ENCODE data around the gene PCOLCE2. TPM values are rescaled to one million over a fixed set of nuclear protein-coding genes. Genes with fewer than 3 reads are reported as not detected.

Gene PCOLCE2
- total RNA-seq (6.7 and 26.3 TPM in 2 replicates), polyA plus RNA-seq (4.8 and 16.1 TPM in 2 replicates), polyA minus RNA-seq (ENCODE audit: low replicate concordance) (12.6 TPM in 1 of 2 replicates, not detected in the other)
- 4.1 and 13.3 TPM in 2 replicates for polyA plus RNA-seq (2012)

GRCh38 chr3:142888481-142889211 lies at the start of gene PCOLCE2:
Gene PCOLCE2 (minus strand): TSS chr3:142889083. CDS start chr3:142888896, 187 bp downstream.
- TF ChIP-seq CTCF (conservative IDR thresholded peaks at IDR 0.05 in 1 of 2, IDR thresholded peaks at IDR 0.05 in 1 of 2; ENCODE audit: low read depth in 1 of 2, low read length in 2 of 2) (no peak), EZH2 (IDR thresholded peaks at IDR 0.05; ENCODE audit: low read length, missing control alignments) (no peak)
- no peaks in the 10 kb centered on the region for H3K9me3 ChIP-seq (ENCODE audit: control insufficient read depth, insufficient read depth, low read depth, low read length)
- H3K4me1 ChIP-seq (ENCODE audit: control insufficient read depth, extremely low read depth, insufficient read depth, low read length), result no peaks in the 10 kb centered on the region
- DNase-seq (ENCODE audit: low read depth in 2 of 2), result peak in 1 of 2 donors; percentile 48
- peak within 1 kb of the TSS; percentile 48 for H2AFZ ChIP-seq (ENCODE audit: low read length)
- peak within 1 kb of the TSS; percentile 24 for H3K9ac ChIP-seq (ENCODE audit: insufficient read depth, low read length)
- H3K36me3 ChIP-seq (ENCODE audit: control insufficient read depth, insufficient read depth, low read length), result no peaks in the 10 kb centered on the region
- H4K20me1 ChIP-seq (ENCODE audit: control insufficient read depth, extremely low read depth, insufficient read depth, low read length), result no peaks in the 10 kb centered on the region
- H3K79me2 ChIP-seq (ENCODE audit: control insufficient read depth, insufficient read depth, low read length), result no peaks in the 10 kb centered on the region
- H3K27ac ChIP-seq (ENCODE audit: insufficient read depth, low read length), result no peak within 1 kb of the TSS
- H3K4me3 ChIP-seq (replicated peaks in 1 of 4; ENCODE audit: control extremely low read depth in 1 of 4, insufficient read depth in 1 of 4, low read depth in 3 of 4, low read length in 4 of 4), result peak within 1 kb of the TSS; percentile 47 to 60 (median 53)
- H3K4me2 ChIP-seq (ENCODE audit: extremely low read depth, insufficient read depth, low read length), result peak within 1 kb of the TSS; percentile 78
- H3K27me3 ChIP-seq (ENCODE audit: control insufficient read depth, insufficient read depth, low read length), result no peaks in the 10 kb centered on the region

GRCh38 chr3:142935963-142936362 lies 47.1 kb upstream of the PCOLCE2 start:
- Histone ChIP-seq H2AFZ (ENCODE audit: low read length) (no peak overlapping the region), H3K9ac (ENCODE audit: insufficient read depth, low read length) (no peak overlapping the region), H3K9me3 (ENCODE audit: control insufficient read depth, insufficient read depth, low read depth, low read length) (no peaks in the 10 kb centered on the region), H4K20me1 (ENCODE audit: control insufficient read depth, extremely low read depth, insufficient read depth, low read length) (no peaks in the 10 kb centered on the region), H3K79me2 (ENCODE audit: control insufficient read depth, insufficient read depth, low read length) (no peaks in the 10 kb centered on the region), H3K36me3 (ENCODE audit: control insufficient read depth, insufficient read depth, low read length) (no peaks in the 10 kb centered on the region), H3K4me2 (ENCODE audit: extremely low read depth, insufficient read depth, low read length) (no peak overlapping the region), H3K4me3 (replicated peaks in 1 of 4; ENCODE audit: control extremely low read depth in 1 of 4, insufficient read depth in 1 of 4, low read depth in 3 of 4, low read length in 4 of 4) (no peak overlapping the region), H3K27me3 (ENCODE audit: control insufficient read depth, insufficient read depth, low read length) (peaks cover 3% of the 10 kb centered on the region), H3K4me1 (ENCODE audit: control insufficient read depth, extremely low read depth, insufficient read depth, low read length) (no peaks in the 10 kb centered on the region), H3K27ac (ENCODE audit: insufficient read depth, low read length) (no peak overlapping the region)
- no peak for TF ChIP-seq CTCF (conservative IDR thresholded peaks at IDR 0.05 in 1 of 2, IDR thresholded peaks at IDR 0.05 in 1 of 2; ENCODE audit: low read depth in 1 of 2, low read length in 2 of 2)
- TF ChIP-seq EZH2 (IDR thresholded peaks at IDR 0.05; ENCODE audit: low read length, missing control alignments), result no peak
- no peak for DNase-seq (ENCODE audit: low read depth in 2 of 2)

- Histone ChIP-seq H2AFZ (ENCODE audit: low read length) (no peak overlapping the region), H3K27ac (ENCODE audit: insufficient read depth, low read length) (no peak overlapping the region), H3K9ac (ENCODE audit: insufficient read depth, low read length) (no peak overlapping the region), H4K20me1 (ENCODE audit: control insufficient read depth, extremely low read depth, insufficient read depth, low read length) (no peaks in the 10 kb centered on the region), H3K27me3 (ENCODE audit: control insufficient read depth, insufficient read depth, low read length) (peaks cover 3% of the 10 kb centered on the region), H3K4me2 (ENCODE audit: extremely low read depth, insufficient read depth, low read length) (no peak overlapping the region), H3K4me1 (ENCODE audit: control insufficient read depth, extremely low read depth, insufficient read depth, low read length) (no peaks in the 10 kb centered on the region), H3K79me2 (ENCODE audit: control insufficient read depth, insufficient read depth, low read length) (no peaks in the 10 kb centered on the region), H3K9me3 (ENCODE audit: control insufficient read depth, insufficient read depth, low read depth, low read length) (no peaks in the 10 kb centered on the region), H3K4me3 (replicated peaks in 1 of 4; ENCODE audit: control extremely low read depth in 1 of 4, insufficient read depth in 1 of 4, low read depth in 3 of 4, low read length in 4 of 4) (no peak overlapping the region), H3K36me3 (ENCODE audit: control insufficient read depth, insufficient read depth, low read length) (no peaks in the 10 kb centered on the region)
- DNase-seq (ENCODE audit: low read depth in 2 of 2), result no peak
- TF ChIP-seq EZH2 (IDR thresholded peaks at IDR 0.05; ENCODE audit: low read length, missing control alignments), result no peak
- TF ChIP-seq CTCF (conservative IDR thresholded peaks at IDR 0.05 in 1 of 2, IDR thresholded peaks at IDR 0.05 in 1 of 2; ENCODE audit: low read depth in 1 of 2, low read length in 2 of 2), result no peak
These were observed 46.0 kb upstream of the PCOLCE2 start for GRCh38 chr3:142934887-142935269.
